GM18907 (cell line): ENCODE data around the gene MUC5B.
"Not testable (repeated sequence)": the region's sequence is repeated elsewhere in the genome, so short reads cannot be mapped to it uniquely, and the experiment has no call there.

ENCODE experiments used
- ATAC-seq: cut with Tn5 transposase; IDR thresholded peaks from one replicate; pipeline ENCODE4 v1.9.1; 2021; ENCODE audit warnings: mild to moderate bottlenecking, moderate library complexity; ENCODE audit not compliant: unreplicated experiment

Gene MUC5B

GRCh38 chr11:1260620-1261019 is 37.8 kb downstream of the MUC5B start:
- no peak for ATAC-seq

GRCh38 chr11:1261241-1262071 is 38.6 kb downstream of the MUC5B start:
- ATAC-seq, result no peak

GRCh38 chr11:1262172-1263006 is 39.5 kb downstream of the MUC5B start:
- peak; percentile 82 for ATAC-seq

GRCh38 chr11:1263010-1263409 is 40.1 kb downstream of the MUC5B start:
- ATAC-seq, result no peak

- not testable (repeated sequence) for ATAC-seq
These were observed 41.6 kb downstream of the MUC5B start for GRCh38 chr11:1264444-1264843.

- not testable (repeated sequence) for ATAC-seq
These were observed 42.6 kb downstream of the MUC5B start for GRCh38 chr11:1265480-1265879.

GRCh38 chr11:1266976-1267375 is 44.1 kb downstream of the MUC5B start:
- not testable (repeated sequence) for ATAC-seq

GRCh38 chr11:1267441-1268100 is 44.7 kb downstream of the MUC5B start:
- ATAC-seq, result no peak

GRCh38 chr11:1269957-1270356 is 47.1 kb downstream of the MUC5B start:
- no peak for ATAC-seq

- ATAC-seq, result no peak
These were observed 47.6 kb downstream of the MUC5B start for GRCh38 chr11:1270476-1270875.

GRCh38 chr11:1271002-1271401 is 48.1 kb downstream of the MUC5B start:
- no peak for ATAC-seq

- ATAC-seq, result no peak
These were observed 48.5 kb downstream of the MUC5B start for GRCh38 chr11:1271406-1271805.

- no peak for ATAC-seq
These were observed 49.1 kb downstream of the MUC5B start for GRCh38 chr11:1271927-1272326.

GRCh38 chr11:1272531-1272930 is 49.7 kb downstream of the MUC5B start:
- ATAC-seq, result no peak

- no peak for ATAC-seq
These were observed 51.6 kb downstream of the MUC5B start for GRCh38 chr11:1274501-1274900.

- no peak for ATAC-seq
These were observed 52.2 kb downstream of the MUC5B start for GRCh38 chr11:1275021-1275420.

- ATAC-seq, result no peak
These were observed 53.4 kb downstream of the MUC5B start for GRCh38 chr11:1276041-1276790.

GRCh38 chr11:1276866-1277615 is 54.2 kb downstream of the MUC5B start:
- ATAC-seq, result no peak

- ATAC-seq, result no peak
These were observed 55.2 kb downstream of the MUC5B start for GRCh38 chr11:1277936-1278512.
